ENCODE measurements around the gene TRIM62.

DNA sequence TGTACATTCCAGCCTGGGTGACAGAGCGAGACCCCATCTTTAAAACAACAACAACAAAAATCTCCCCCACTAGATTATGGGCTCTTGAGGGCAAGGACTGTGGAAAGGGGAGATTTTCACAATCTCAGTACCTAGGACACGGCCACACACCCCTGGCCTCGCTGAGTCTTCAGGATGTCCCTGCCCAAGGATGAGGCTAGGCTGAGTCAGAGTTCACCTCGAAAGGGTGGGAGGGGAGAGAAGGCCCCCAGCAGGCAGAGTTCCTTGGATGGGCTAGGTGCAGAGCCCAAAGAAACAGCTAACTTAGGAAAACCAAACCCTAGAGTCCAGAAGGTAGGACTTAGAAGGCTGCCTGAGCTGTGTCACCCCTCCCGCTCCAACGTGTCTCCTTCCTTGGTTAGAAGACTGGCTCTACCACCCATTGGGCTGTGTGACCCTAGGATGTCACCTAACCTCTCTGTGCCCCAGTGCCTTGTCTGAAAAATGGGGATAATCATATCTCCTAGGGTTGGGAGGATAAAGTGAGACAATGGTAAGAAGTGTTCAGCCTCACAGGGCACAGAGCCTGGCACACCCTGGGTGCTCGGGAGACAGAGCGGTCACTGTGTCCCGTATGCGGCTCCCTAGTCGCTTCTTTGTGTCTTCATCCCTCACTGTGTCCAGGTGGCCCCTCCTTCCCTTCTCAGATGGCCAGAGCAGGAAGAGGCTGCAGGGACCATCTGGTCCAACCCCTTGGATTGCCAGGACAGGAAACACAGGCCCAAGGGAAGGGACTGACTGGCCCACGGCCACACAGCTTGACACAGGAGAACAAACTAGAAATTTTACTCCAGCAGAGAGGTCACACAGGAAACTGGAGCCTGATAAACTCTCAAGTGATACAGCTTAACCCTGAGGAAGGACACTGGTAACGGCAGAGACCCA is 11.2 kb downstream of the TRIM62 start:
- TF ChIP-seq, protein P1, sequence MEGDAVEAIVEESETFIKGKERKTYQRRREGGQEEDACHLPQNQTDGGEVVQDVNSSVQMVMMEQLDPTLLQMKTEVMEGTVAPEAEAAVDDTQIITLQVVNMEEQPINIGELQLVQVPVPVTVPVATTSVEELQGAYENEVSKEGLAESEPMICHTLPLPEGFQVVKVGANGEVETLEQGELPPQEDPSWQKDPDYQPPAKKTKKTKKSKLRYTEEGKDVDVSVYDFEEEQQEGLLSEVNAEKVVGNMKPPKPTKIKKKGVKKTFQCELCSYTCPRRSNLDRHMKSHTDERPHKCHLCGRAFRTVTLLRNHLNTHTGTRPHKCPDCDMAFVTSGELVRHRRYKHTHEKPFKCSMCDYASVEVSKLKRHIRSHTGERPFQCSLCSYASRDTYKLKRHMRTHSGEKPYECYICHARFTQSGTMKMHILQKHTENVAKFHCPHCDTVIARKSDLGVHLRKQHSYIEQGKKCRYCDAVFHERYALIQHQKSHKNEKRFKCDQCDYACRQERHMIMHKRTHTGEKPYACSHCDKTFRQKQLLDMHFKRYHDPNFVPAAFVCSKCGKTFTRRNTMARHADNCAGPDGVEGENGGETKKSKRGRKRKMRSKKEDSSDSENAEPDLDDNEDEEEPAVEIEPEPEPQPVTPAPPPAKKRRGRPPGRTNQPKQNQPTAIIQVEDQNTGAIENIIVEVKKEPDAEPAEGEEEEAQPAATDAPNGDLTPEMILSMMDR (IDR thresholded peaks at IDR 0.05): no peak
- no peak for TF ChIP-seq POLR2A (IDR thresholded peaks at IDR 0.05)

Measured in testis (tissue), 2 donors.